Ishikawa (cell line): Measurements from ENCODE around the gene SH3TC1.

Experiments
- FOXM1 ChIP-seq: IDR thresholded peaks from 2 replicates; pipeline ENCODE4 v1.6.1; 2012; ENCODE audit warnings: low read depth, borderline replicate concordance
- RAD21 ChIP-seq: IDR thresholded peaks from 2 replicates; pipeline ENCODE4 v1.6.1; 2012; ENCODE audit warnings: low read depth
- TAF1 ChIP-seq: IDR thresholded peaks from 2 replicates; pipeline ENCODE4 v1.6.1; 2012; ENCODE audit warnings: low read depth, mild to moderate bottlenecking
- YY1 ChIP-seq: IDR thresholded peaks from 2 replicates; pipeline ENCODE4 v1.6.1; 2012; ENCODE audit warnings: low read depth

GRCh38 chr4:8277356-8278008, 78.4 kb downstream of the SH3TC1 start:
- TF ChIP-seq YY1 (no peak), FOXM1 (no peak), RAD21 (peak; percentile 24), TAF1 (no peak)
